GM19463 (cell line): Measurements from ENCODE around the gene DNAJA4.

Experiments
- ATAC-seq: cut with Tn5 transposase; IDR thresholded peaks from one replicate; pipeline ENCODE4 v1.9.1; 2021; ENCODE audit warnings: mild to moderate bottlenecking, moderate library complexity; ENCODE audit not compliant: unreplicated experiment

DNAJA4 gene

GRCh38 chr15:78276064-78276943 lies 11.9 kb downstream of the DNAJA4 start:
- ATAC-seq, result no peak

- ATAC-seq, result no peak
Observed at GRCh38 chr15:78280319-78281072, 16.1 kb downstream of the DNAJA4 start.

- no peak for ATAC-seq
Observed at GRCh38 chr15:78282324-78282723, 18.0 kb downstream of the DNAJA4 start.

GRCh38 chr15:78284758-78285157 lies 20.4 kb downstream of the DNAJA4 start:
- no peak for ATAC-seq

- no peak for ATAC-seq
Observed at GRCh38 chr15:78290222-78290621, 25.9 kb downstream of the DNAJA4 start.

- no peak for ATAC-seq
Observed at GRCh38 chr15:78291052-78291451, 26.7 kb downstream of the DNAJA4 start.

- no peak for ATAC-seq
Observed at GRCh38 chr15:78291698-78292097, 27.3 kb downstream of the DNAJA4 start.

- no peak for ATAC-seq
Observed at GRCh38 chr15:78292219-78292618, 27.9 kb downstream of the DNAJA4 start.

- ATAC-seq, result peak; percentile 82
Observed at GRCh38 chr15:78299101-78299930, 35.0 kb downstream of the DNAJA4 start, which contains the start of gene SKIC8. Gene SKIC8, minus strand, starts transcription at chr15:78299609. Its CDS starts 3,923 bp downstream, at chr15:78295686.

GRCh38 chr15:78301326-78301725 lies 37.0 kb downstream of the DNAJA4 start:
- no peak for ATAC-seq

GRCh38 chr15:78301828-78302227 lies 37.5 kb downstream of the DNAJA4 start:
- ATAC-seq, result no peak

GRCh38 chr15:78302579-78303312 lies 38.4 kb downstream of the DNAJA4 start:
- no peak for ATAC-seq

- ATAC-seq, result no peak
Observed at GRCh38 chr15:78304216-78305066, 40.1 kb downstream of the DNAJA4 start.

- no peak for ATAC-seq
Observed at GRCh38 chr15:78306176-78306774, 41.9 kb downstream of the DNAJA4 start.

GRCh38 chr15:78307976-78308375 lies 43.6 kb downstream of the DNAJA4 start:
- ATAC-seq, result no peak

- ATAC-seq, result peak; percentile 50
Observed at GRCh38 chr15:78308422-78309032, 44.2 kb downstream of the DNAJA4 start.

- ATAC-seq, result no peak
Observed at GRCh38 chr15:78311292-78311691, 46.9 kb downstream of the DNAJA4 start.

GRCh38 chr15:78312536-78312935 lies 48.2 kb downstream of the DNAJA4 start:
- ATAC-seq, result no peak

- no peak for ATAC-seq
Observed at GRCh38 chr15:78312957-78313356, 48.6 kb downstream of the DNAJA4 start.
